GM18868 (cell line): Measurements from ENCODE around the gene SLC24A1.

Experiments used
- ATAC-seq: cut with Tn5 transposase; IDR thresholded peaks from one replicate; pipeline ENCODE4 v1.9.1; 2021; ENCODE audit warnings: mild to moderate bottlenecking, moderate library complexity; ENCODE audit not compliant: unreplicated experiment

The SLC24A1 gene

DNA sequence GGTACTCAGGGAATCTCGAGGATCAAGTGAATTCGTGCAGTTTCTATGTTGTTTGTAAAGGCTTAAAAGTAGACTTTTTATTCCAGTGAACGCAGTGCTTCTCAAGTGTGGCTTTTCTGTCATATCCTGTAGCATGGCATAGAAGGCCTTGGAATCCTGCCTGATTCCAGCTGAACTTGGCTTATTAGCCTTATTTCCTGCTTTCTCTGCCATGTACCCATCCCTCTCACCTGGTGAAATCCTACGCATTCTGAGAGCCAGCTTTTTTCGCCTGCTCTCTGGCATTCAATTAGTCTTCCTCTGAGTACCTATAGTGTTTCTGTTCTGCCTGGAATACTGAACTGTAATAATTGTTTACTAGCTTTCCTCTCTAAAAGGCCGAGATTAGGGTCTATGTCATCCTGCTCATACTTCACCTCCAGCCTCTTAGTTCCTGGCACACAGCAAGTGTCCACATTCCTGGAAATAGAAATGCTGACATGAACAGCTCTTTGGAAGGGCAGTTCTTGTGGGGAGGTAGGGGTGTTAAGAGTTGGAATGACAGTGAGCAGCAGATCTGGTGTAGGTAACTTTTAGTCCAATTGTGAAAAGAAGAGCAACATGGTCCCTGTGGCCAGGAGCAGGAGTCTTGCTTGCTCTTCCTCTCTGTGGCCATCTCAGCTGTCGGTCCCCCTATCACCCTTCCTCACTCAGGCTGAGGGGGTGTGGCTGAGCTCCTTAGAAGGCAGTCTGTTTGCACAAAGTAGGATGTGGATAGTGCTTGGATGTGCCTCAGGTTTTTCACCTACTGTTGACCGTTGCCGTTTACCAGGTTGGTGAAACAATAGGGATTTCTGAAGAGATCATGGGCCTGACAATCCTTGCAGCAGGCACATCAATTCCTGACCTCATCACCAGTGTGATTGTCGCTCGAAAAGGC, 30.4 kb downstream of the SLC24A1 start:
- ATAC-seq, result no peak

DNA sequence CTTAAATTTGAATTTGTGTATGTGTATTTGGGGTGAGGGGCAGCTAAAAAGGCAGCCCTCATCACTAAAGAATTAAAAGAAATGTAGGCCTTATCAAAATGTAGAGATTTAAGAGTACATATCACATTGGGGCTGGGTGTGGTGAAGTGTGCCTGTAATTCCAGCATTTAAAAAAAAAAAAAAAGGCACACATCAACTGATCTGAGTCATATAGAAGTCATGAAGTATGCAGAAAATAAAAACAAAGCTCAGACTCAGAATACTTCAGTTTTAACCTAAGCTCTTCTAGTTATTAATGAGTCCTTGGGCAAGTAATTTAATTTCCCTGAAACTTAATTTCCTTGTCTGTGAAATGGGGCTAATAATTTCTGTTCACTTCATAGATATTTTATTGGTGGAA, 31.6 kb downstream of the SLC24A1 start:
- ATAC-seq, result no peak

DNA sequence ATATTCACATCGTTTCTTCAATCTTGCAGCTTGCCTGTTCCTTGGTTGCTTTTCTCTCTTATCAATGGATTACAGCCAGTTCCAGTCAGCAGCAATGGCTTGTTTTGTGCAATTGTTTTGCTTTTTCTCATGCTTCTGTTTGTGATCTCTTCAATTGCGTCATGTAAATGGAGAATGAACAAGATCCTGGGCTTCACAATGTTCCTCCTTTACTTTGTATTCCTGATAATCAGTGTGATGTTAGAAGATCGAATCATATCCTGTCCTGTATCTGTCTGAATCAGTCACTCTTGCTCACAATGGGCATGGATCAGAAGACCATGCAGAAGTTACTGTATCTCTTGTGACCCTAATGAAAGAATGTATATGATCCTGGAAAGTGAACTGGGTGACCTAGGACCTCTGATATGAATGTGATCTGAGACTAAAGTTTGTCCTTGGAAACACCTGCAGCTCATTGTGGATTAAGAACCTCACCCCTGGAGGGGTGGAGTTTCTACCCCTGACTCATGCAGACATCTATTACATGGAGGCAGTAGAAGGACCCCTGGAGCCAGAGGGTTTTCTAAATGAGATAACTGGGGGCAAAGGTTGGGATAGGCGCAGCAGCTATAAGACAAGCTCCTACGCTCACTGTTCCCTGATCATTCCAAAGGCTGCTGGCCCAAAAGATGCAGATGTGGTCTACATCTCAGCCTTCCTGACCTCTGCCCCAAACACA, 32.2 kb downstream of the SLC24A1 start:
- no peak for ATAC-seq

DNA sequence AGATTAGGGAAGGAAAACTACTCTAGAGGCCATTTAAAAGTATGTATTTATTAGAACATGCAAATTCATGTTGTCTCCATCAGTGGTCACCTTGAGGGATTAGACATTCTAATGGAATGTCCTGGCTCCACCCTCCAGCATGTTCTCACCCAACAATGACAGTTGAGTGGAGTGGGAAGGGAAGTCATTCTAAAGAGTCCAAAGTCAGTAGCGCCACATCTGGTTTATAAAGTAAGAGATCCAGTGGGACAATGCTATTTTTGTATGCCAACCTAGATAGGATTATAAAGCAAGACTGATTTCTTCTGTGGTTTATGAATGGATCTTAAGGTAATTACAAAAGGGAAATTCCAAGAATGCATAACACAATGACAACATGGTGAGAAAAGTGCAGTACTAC, 33.3 kb downstream of the SLC24A1 start:
- no peak for ATAC-seq

DNA sequence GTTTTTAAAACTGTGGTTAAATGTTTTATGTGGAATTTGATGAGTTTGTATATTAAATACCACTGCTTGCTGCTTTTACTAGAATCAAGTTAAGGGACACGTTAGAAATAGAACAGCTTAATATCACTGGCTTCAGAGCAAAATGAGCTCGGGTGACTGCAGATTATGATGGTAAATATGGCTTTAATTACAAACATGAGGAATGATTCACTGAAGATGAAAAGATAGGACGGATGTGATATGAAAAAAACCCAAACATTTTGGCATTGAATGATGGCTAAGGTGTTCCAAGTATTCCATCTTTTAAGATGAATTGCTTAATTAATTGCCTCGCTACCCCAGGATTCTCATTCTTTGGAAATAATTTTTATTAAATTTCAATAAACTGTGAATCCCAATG, 33.7 kb downstream of the SLC24A1 start:
- ATAC-seq, result no peak

DNA sequence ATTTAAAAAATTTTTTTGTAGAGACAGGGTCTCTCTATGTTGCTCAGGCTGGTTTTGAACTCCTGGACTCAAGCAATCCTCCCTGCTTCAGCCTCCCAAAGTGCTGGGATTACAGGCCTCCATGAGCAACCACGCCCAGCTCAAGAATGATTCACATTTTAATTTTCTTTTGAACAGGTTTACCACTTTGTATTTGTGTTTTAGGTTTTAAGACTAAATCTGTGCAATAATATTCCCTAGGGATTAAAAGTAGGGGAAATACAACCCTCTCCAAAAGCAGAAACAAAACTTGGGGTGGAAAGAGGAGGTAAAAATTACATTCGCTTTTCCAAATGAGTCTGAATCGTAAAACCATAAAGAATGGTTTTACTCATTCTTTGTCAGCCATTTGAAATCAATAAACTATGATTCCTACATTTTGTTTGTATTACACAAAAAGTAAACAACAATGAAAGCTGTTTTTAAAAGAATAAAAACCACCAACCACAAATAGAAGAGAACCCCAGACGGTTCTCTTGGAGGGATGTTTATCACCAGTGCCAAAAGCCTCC, 37.8 kb downstream of the SLC24A1 start:
- no peak for ATAC-seq

DNA sequence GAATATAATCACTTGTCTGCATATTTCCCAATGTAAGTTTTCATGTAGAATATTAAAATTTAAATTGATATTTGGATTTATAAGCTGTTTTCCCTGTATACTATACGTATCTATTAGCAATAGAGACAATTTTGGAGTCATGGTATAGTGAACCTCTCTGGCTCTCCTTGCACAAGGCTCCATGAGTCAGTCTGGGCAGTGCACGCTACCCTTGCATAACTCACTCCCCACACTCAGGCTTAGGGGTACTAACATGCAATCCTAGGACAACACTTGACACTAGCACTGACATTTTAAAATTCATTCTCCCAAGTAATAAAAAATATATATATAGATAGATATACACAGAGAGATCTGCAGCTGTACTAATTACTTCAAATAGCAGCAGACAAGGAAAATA, 39.2 kb downstream of the SLC24A1 start:
- no peak for ATAC-seq

DNA sequence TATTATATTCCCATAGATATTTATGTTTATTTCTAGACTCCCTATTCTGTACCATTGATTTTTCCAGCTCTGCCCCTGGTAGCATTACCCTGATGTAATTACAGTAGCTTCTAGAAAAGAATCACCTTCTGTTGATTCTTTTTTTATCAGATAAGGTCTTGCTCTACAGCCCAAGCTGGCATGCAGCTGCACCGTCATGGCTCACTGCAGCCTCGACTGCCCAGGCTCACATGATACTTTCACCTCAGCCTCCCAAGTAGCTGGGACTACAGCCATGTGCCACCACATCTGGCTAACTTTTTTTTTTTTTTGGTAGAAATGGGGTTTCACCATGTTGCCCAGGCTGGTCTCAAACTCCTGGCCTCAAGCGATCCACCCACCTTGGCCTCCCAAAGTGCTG, 41.8 kb downstream of the SLC24A1 start:
- ATAC-seq, result peak; percentile 74

DNA sequence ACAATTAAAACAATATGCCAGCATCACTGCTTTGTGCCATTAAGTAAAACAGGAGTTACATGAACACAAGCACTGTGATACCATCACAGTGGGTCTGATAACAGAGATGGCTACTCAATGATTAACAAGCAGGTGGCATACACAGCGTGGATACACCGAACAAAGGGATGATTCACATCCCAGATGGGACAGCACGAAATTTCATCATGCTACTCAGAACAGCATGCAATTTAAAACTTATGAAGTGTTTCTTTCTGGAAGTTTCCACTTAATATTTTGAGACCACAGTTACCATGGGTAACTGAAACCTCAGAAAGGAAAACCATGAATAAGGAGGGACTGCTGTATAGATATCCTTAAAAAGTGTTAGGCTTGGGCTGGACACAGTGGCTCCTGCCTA, 44.5 kb downstream of the SLC24A1 start:
- ATAC-seq, result no peak

DNA sequence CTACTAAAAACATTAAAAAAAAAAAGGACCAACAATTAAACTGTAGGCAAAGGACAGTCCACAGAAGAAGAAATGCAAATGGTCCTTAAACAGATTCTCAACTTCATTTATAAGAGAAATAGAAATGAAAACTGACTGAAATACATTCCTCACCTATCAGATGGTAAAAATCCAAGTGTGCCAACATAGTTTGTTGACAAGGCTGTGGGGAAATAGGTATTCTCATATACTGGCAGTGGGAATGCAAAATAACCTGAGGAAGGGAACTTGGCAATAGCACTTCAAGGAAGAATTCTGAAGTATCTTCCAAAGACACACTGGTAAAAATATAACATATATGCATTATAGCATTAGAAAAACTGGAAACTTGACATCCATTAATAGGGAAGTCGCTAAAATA, 53.8 kb downstream of the SLC24A1 start:
- ATAC-seq, result no peak

DNA sequence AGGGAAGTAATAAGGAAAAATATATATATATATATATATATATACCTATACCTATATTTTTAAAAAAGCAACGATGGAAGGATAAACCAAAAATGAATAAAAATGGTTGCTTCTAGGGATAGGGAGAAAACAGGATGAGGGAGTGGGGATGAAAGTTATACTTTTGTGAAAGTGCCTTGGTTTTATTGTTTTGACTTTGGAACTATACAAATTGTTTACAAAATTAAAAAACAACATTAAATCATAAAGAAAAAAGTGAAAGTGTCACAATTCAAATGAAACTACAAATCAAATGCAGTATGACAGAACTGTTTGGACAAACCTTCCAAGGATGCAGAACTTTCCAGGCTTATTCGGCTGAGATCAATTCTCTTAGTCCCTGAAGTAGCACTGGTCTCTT, 54.4 kb downstream of the SLC24A1 start:
- ATAC-seq, result no peak

DNA sequence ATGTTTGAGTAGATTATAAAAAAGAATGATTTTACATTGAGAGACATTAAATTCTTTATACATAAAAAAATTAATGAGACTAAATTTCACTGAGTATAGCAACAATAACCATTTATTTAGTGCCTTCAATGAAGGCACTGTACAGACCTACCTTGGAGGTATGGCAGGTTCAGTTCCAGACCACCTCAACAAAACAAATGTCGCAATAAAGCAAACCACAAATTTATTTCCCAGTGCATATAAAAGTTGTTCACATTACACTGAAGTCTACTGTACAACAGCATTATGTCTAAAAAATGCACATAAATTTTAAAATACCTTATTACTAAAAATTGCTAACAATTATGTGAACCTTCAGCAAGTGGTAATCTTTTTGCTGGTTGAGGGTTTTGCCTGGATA, 58.8 kb downstream of the SLC24A1 start:
- no peak for ATAC-seq

DNA sequence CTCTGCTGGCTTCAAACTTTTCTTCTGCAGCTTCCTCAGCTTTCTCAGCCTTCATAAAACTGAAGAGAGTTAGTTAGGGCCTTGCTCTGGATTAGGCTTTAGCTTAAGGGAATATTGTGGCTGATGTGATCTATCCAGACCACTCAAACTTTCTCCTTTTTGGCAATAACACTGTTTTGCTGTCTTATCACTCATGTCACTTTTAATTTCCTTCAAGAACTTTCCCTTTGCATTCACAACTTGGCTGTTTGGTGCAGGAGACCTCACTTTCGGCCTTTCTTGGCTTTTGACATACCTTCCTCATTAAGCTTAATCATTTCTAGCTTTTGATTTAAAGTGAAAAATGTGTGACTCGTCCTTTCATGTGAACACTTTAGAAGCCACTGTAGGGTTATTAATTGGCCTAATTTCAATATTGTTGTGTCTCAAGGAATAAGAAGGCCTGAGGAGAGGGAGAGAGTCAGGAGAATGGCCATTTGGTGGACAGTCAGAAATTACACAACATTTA, 60.7 kb downstream of the SLC24A1 start:
- no peak for ATAC-seq

DNA sequence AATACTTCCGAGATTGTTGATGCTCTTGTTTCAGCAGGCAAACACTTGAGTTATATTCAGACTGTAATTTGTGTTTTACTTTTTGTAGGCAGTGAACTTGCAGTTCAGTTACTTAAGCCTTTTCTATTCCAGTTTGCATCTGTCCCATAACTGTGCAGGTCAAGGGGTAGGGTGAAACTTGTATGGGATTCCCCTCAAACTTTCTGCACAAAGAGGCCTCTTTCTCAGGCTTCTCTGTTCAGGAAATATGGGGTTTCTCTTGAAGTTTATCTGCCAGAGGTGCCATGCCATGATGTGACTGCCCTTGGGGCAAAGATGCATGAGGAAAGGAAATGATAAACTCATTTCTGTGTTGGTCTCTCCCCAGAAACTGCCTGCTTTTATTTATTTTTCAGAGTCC, 66.7 kb downstream of the SLC24A1 start:
- ATAC-seq, result no peak

DNA sequence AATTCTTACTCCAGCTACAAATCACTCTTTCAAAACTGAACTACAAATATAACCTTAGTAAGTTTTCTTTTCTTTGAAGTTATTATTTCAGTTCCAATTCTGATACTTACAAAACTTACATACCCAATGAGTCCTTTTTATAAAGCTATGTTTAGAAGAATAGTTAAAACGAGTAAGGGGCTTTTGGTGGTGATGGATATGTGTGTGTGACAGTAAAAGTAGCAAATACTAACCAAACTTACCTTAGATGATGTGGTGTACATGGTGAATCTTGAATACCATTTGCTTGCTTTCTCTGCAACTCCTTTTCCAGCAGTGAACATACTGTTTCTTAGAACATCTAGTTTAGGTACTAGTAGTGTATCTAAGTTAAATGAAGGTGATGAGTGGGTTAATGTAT, 68.4 kb downstream of the SLC24A1 start:
- no peak for ATAC-seq

DNA sequence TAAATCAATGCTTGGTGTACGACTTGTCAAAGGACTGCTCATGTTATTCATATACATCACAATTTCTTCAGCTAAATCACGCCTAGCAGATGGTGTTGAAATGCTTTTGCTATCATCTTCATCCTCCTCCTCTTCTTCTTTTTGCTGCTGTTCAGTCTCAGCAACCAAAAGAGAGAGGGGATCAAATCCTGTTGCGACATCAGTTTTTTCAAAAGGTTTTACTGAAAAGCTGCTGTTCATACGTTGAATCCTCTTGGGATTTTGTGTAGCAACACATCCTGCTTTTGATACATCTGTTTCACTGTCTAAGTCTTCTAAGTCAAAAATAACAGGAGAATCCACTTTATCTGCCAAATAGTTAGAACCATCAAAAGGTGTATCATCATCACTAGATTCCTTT, 69.0 kb downstream of the SLC24A1 start:
- ATAC-seq, result no peak

DNA sequence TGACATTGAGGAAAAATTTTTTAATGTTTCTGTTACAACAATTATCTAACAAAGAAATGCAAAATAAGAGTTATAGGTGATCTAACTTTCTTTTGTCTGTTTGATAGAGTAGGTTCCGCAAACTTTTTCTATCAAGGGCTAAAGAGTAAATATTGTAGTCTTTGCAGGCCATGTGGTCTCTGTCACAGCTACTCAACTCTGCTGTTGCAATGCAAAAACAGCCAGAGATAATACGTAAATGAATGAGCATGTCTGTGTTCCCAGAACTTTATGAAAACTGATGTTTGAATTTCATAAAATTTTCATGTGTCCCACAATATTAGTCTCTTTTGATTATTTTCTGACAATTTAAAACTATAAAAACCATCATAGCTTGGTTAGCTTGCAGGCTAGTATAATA, 73.3 kb downstream of the SLC24A1 start:
- ATAC-seq, result no peak
